Right atrium auricular region (tissue), 2 donors: Measurements from ENCODE around the gene NUP153. TPM values are rescaled to one million over a fixed set of nuclear protein-coding genes. Genes with fewer than 3 reads are reported as not detected.
A peak's percentile ranks its signal among the peaks of the same experiment; 100 is the strongest.

Experiments used
- DNase-seq: peaks from one replicate; pipeline ENCODE4 v3.0.0-alpha.2; 2019; ENCODE audit warnings: low spot score
- H3K27ac ChIP-seq, 2 donors: fragments of 200-600 bp; sonication (generic); 1 replicate in 1 of 2; 2 replicates in 1 of 2; pipeline ENCODE4 v1.5.1; 2016 to 2019
- H3K27me3 ChIP-seq, 2 donors: fragments of 200-600 bp; sonication (generic); one replicate each; pipeline versions ENCODE4 v1.5.1 to v1.6.0; 2017 to 2019
- H3K36me3 ChIP-seq: fragments of 200-600 bp; sonication (generic); one replicate; pipeline ENCODE4 v1.5.1; 2016
- H3K4me1 ChIP-seq, 2 donors: fragments of 200-600 bp; sonication (generic); one replicate each; pipeline versions ENCODE4 v1.5.1 to v1.6.0; 2017 to 2019
- H3K4me3 ChIP-seq, 2 donors: fragments of 200-600 bp; sonication (generic); 1 replicate in 1 of 2; 2 replicates in 1 of 2; pipeline ENCODE4 v1.5.1; 2017 to 2019; ENCODE audit warnings: mild to moderate bottlenecking in 1 of 2, moderate library complexity in 1 of 2
- H3K9me3 ChIP-seq, 2 donors: fragments of 200-600 bp; sonication (generic); one replicate each; pipeline ENCODE4 v1.5.1; 2019
- total RNA-seq, 2 donors: library from RNA; depleted of rRNA; stranded (reverse); fragments of >200 nt; gene quantifications; one replicate each; pipeline ENCODE4 v1.1.0, GENCODE V29; 2016
- TF ChIP-seq, protein P1 (sequence below), 2 donors: fragments of 200-600 bp; sonication (generic); IDR thresholded peaks; one replicate each; pipeline ENCODE4 v1.5.1; 2019; ENCODE audit warnings: antibody characterized with exemption in 2 of 2

NUP153 gene
- total RNA-seq, 2 donors from 2014 or later: 23.1 to 28.5 TPM

DNA sequence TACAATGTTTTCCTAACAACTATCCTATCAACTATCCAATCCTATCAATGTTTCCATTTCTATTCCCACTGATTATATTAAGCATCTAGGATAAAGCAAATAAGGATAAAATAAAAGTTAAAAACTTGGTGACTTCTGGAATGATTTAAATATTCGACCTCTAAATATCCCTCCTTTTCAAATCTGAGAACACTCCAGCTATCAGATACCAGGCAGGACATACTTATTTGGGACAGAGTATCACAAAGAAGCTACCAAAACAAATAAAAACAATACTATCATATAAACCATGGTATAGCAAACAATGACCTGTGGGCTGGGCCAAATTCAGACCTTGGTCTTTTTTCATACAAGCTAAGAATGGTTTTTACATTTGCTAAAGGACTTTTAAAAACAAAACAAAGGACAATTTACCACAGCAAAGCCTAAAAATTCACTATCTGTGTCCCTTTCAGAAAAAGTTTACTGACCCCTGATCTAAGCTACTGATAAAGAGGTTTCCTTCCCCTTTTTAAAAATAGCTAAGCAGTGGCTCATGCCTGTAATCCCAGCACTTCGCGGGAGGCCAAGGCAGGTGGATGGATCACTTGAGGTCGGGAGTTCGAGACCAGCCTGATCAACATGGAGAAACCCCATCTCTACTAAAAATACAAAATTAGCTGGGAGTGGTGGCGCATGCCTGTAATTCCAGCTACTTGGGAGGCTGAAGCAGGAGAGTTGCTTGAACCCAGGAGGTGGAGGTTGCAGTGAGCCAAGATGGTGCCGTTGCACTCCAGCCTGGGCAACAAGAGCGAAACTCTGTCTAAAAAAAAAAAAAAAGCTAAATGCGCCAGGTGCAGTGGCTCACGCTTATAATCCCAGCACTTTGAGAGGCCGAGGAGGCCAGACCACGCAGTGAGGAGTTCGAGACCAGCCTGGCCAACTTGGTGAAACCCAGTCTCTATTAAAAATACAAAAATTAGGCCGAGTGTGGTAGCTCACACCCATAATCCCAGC is 6.0 kb downstream of the NUP153 start:
- H3K27ac ChIP-seq: peak overlapping the region; percentile 4 to 33

DNA sequence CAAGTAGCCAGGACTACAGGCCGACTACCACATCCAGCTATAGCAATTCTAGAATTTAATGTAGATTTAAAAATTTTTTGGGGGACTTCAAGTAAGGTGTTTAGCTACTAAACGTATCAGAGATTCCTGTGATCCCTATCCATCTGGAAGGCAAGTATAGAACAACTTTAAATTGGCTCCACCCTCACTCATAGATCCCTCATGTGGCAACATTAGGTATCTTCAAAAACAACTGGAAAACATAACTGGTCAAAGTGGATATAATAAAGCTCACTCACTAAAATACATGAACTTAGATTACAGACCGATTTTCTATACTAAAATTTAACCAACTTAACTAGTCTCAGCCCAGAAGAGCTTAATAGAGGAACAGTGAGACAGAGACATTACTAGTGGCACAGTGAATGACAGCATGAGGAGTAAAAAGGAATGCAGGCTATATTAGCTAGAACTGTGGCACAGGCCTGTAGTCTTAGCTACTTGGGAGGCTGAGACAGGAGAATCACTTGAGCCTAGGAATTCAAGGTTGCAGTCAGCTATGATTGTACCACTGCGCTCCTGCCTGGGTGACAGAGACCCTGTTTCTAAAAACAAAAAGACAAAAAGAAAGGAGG is 14.7 kb downstream of the NUP153 start:
- no peak overlapping the region for H3K4me3 ChIP-seq
- no peaks in the 10 kb centered on the region for H3K9me3 ChIP-seq
- H3K4me1 ChIP-seq: peaks cover 0 to 15% of the 10 kb centered on the region in 2 donors
- H3K36me3 ChIP-seq: peaks cover 13% of the 10 kb centered on the region
- no peaks in the 10 kb centered on the region for H3K27me3 ChIP-seq
- no peak for DNase-seq
- TF ChIP-seq, protein P1, sequence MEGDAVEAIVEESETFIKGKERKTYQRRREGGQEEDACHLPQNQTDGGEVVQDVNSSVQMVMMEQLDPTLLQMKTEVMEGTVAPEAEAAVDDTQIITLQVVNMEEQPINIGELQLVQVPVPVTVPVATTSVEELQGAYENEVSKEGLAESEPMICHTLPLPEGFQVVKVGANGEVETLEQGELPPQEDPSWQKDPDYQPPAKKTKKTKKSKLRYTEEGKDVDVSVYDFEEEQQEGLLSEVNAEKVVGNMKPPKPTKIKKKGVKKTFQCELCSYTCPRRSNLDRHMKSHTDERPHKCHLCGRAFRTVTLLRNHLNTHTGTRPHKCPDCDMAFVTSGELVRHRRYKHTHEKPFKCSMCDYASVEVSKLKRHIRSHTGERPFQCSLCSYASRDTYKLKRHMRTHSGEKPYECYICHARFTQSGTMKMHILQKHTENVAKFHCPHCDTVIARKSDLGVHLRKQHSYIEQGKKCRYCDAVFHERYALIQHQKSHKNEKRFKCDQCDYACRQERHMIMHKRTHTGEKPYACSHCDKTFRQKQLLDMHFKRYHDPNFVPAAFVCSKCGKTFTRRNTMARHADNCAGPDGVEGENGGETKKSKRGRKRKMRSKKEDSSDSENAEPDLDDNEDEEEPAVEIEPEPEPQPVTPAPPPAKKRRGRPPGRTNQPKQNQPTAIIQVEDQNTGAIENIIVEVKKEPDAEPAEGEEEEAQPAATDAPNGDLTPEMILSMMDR (IDR thresholded peaks at IDR 0.05): no peak
- H3K27ac ChIP-seq: no peak overlapping the region

More for the DNA sequence above, 6.0 kb downstream of the NUP153 start:
- H3K4me1 ChIP-seq: peaks cover 0 to 55% of the 10 kb centered on the region in 2 donors
- DNase-seq: no peak
- TF ChIP-seq, protein P1 (IDR thresholded peaks at IDR 0.05): no peak
- H3K4me3 ChIP-seq: no peak overlapping the region
- H3K27me3 ChIP-seq: no peaks in the 10 kb centered on the region
- H3K36me3 ChIP-seq: no peaks in the 10 kb centered on the region
- no peaks in the 10 kb centered on the region for H3K9me3 ChIP-seq

DNA sequence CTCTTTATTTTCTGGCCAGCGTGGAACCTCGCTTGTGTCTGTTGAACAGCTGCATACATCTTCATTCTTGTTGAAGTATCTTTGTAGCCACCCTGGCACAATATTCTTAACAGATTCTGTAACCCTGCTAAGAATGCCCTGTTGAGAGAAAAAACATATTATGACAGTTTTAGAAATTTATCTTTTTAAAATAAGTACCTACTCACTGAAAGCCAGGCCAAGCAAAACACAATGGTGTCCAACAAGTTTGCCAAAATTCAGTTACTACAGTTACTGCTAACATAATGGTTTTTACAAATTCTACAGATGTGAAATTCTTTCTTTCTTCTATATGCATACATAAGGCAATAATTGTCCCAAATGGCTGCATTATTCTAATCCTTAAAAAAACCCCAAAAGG is 18.2 kb downstream of the NUP153 start:
- no peaks in the 10 kb centered on the region for H3K9me3 ChIP-seq
- peaks cover 0 to 13% of the 10 kb centered on the region in 2 donors for H3K4me1 ChIP-seq
- peaks cover 21% of the 10 kb centered on the region for H3K36me3 ChIP-seq
- TF ChIP-seq, protein P1 (IDR thresholded peaks at IDR 0.05): no peak
- H3K27me3 ChIP-seq: no peaks in the 10 kb centered on the region
- no peak for DNase-seq
- no peak overlapping the region for H3K27ac ChIP-seq
- no peak overlapping the region for H3K4me3 ChIP-seq

DNA sequence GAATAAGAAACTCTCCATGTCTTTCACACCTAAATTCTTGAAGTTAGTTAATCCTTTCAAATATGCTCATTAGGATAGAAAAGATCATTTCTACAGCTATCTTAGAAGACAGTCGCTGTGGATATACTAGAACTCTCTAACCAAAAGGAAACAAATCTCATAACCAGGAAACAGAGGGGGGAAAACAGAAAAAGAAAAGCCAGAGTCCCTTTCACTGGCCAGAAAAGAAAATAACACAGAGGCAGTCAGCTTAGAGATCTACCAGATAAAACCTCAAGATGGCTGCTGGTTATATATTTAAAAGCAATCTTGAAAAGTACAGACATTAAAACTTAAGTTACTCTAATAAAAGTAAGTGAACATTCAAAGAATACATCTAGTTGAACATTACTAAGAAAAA is 19.6 kb downstream of the NUP153 start:
- no peak for DNase-seq
- Histone ChIP-seq H3K36me3 (peaks cover 21% of the 10 kb centered on the region), H3K27ac (no peak overlapping the region), H3K4me3 (no peak overlapping the region), H3K4me1 (peaks cover 0 to 10% of the 10 kb centered on the region in 2 donors), H3K9me3 (no peaks in the 10 kb centered on the region), H3K27me3 (no peaks in the 10 kb centered on the region)
- TF ChIP-seq, protein P1 (IDR thresholded peaks at IDR 0.05): no peak

DNA sequence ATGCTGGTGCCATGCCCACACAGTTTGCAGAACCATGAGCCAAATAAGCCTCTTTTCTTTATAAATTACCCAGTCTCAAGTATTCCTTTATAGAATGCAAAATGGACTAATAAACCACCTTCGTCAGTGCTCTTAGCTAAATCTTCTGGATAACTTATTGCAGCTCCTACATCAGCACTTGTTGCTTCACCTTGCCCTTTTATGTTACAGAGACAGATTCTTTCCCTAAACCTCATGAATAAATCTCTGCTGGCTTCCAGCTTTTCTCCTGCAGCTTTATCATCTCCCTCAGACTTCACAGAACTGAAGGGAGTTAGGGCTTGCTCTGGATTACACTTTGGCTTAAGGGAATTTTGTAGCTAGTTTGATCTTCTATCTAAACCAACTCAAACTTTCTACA is 22.6 kb downstream of the NUP153 start:
- no peak overlapping the region for H3K27ac ChIP-seq
- TF ChIP-seq, protein P1 (IDR thresholded peaks at IDR 0.05): no peak

More for the DNA sequence above, 22.6 kb downstream of the NUP153 start:
- no peaks in the 10 kb centered on the region for H3K27me3 ChIP-seq
- H3K4me1 ChIP-seq: peaks cover 0 to 5% of the 10 kb centered on the region in 2 donors
- no peak for DNase-seq
- H3K4me3 ChIP-seq: no peak overlapping the region
- H3K36me3 ChIP-seq: peaks cover 24% of the 10 kb centered on the region
- no peaks in the 10 kb centered on the region for H3K9me3 ChIP-seq
